ENCODE results near the gene DYNC2I2. TPM values are rescaled to one million over a fixed set of nuclear protein-coding genes. Genes with fewer than 3 reads are reported as not detected.

DYNC2I2 gene
- total RNA-seq, 4 donors from 2014 or later = 71.9 to 103 (median 95.8) TPM

DNA sequence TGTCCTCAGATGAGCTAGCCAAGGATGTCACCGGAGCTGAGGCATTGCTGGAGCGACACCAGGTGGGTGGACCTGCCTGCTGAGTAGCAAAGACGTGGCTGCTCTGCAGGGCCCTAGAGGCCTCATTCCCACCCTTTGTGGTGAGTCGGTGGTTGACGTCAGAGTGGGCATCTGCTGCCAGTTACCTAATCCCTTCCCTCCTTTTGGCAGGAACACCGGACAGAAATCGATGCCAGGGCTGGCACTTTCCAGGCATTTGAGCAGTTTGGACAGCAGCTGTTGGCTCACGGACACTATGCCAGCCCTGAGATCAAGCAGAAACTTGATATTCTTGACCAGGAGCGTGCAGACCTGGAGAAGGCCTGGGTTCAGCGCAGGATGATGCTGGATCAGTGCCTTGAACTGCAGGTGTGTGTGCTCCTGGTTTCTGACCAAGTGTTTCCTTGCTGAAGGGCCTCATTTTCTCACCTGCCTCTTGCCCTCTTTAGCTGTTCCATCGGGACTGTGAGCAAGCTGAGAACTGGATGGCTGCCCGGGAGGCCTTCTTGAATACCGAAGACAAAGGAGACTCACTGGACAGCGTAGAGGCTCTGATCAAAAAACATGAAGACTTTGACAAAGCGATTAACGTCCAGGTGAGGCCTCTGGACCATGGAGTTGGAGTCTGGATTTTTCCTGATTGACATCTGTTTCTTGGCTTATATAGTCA lies 48.9 kb downstream of the DYNC2I2 start:
- peak overlapping the region in 1 of 4 donors; percentile 18 for H3K27ac ChIP-seq
- no peak for DNase-seq
- H3K36me3 ChIP-seq = peaks cover 4 to 97% (median 15%) of the 10 kb centered on the region in 3 donors
- TF ChIP-seq, protein P1, sequence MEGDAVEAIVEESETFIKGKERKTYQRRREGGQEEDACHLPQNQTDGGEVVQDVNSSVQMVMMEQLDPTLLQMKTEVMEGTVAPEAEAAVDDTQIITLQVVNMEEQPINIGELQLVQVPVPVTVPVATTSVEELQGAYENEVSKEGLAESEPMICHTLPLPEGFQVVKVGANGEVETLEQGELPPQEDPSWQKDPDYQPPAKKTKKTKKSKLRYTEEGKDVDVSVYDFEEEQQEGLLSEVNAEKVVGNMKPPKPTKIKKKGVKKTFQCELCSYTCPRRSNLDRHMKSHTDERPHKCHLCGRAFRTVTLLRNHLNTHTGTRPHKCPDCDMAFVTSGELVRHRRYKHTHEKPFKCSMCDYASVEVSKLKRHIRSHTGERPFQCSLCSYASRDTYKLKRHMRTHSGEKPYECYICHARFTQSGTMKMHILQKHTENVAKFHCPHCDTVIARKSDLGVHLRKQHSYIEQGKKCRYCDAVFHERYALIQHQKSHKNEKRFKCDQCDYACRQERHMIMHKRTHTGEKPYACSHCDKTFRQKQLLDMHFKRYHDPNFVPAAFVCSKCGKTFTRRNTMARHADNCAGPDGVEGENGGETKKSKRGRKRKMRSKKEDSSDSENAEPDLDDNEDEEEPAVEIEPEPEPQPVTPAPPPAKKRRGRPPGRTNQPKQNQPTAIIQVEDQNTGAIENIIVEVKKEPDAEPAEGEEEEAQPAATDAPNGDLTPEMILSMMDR (IDR thresholded peaks at IDR 0.05) = no peak
- no peak for TF ChIP-seq POLR2A (IDR thresholded peaks at IDR 0.05)
- H3K4me1 ChIP-seq = no peaks in the 10 kb centered on the region
- H3K27me3 ChIP-seq = no peaks in the 10 kb centered on the region
- no peak overlapping the region for H3K4me3 ChIP-seq
- no peaks in the 10 kb centered on the region for H3K9me3 ChIP-seq

DNA sequence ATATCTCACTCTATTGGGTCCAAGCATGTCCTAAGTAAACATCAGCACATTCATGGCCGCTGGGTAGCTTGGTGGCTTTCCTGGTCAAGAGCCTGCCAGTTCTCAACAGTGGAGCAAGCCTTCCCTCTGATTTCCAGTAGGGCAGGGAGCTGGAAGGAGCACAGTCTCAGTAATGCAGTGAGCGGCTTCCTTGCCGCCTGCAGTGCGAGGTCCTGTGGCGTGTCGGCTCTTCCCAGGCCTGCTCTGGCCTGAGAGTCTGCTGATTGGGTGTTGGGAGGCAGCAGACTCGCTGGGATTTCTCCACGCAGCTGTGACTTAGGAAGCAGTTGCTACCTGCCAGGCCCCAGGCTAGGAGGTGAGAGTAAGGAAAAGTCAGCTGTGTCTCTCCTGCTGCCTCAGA lies 53.0 kb downstream of the DYNC2I2 start:
- no peak for DNase-seq
- H3K9me3 ChIP-seq = no peaks in the 10 kb centered on the region
- H3K27me3 ChIP-seq = no peaks in the 10 kb centered on the region
- H3K27ac ChIP-seq = no peak overlapping the region
- peaks cover 4 to 94% (median 15%) of the 10 kb centered on the region in 3 donors for H3K36me3 ChIP-seq
- no peaks in the 10 kb centered on the region for H3K4me1 ChIP-seq
- H3K4me3 ChIP-seq = no peak overlapping the region
- TF ChIP-seq, protein P1 (IDR thresholded peaks at IDR 0.05) = no peak
- TF ChIP-seq POLR2A (IDR thresholded peaks at IDR 0.05) = no peak

DNA sequence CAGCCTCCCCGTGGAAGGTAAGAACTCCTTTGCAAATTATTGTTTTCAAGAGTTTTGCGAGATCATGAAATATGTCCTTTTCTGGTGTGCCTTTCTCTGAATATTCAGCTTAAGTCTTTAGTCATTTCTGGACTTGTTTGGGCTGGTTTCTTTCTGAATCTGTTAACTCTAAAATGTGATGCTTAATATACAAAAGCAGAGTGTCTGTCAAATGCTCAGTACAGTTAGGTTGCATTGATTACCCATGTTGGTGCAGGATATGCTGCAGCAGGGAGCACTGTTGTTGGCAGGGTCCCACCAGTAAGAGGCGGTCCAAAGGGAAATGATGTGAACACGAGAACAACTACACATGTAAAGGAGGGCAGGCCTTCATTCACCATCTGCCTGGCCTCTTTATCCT lies 56.5 kb downstream of the DYNC2I2 start:
- Histone ChIP-seq H3K4me1 (no peaks in the 10 kb centered on the region), H3K9me3 (no peaks in the 10 kb centered on the region), H3K4me3 (no peak overlapping the region), H3K36me3 (peaks cover 0 to 96% (median 3%) of the 10 kb centered on the region in 3 donors), H3K27ac (no peak overlapping the region), H3K27me3 (no peaks in the 10 kb centered on the region)
- DNase-seq = no peak
- TF ChIP-seq POLR2A (IDR thresholded peaks at IDR 0.05) = no peak
- TF ChIP-seq, protein P1 (IDR thresholded peaks at IDR 0.05) = no peak

DNA sequence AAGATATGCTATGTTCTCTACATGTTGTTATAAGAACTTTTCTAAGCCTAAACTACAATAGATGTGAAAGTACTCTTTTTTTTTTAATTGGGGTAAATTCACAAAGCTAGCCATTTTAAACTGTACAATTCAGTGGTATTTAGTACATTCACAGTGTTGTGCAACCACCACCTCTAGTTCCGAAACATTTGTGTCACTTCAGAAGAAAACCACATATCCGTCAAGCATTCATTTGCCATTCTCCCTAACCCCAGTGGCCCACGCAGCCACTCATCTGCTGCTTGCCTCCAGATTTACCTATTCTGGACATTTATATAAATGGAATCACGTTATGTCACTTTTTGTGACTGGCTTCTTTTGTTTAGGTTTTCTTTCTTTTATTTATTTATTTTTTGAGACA lies 61.2 kb downstream of the DYNC2I2 start:
- TF ChIP-seq, protein P1 (IDR thresholded peaks at IDR 0.05) = no peak
- TF ChIP-seq POLR2A (IDR thresholded peaks at IDR 0.05) = no peak
- peaks cover 0 to 99% (median 0%) of the 10 kb centered on the region in 3 donors for H3K36me3 ChIP-seq
- H3K9me3 ChIP-seq = no peaks in the 10 kb centered on the region
- no peak overlapping the region for H3K27ac ChIP-seq
- H3K27me3 ChIP-seq = no peaks in the 10 kb centered on the region
- H3K4me1 ChIP-seq = no peaks in the 10 kb centered on the region
- H3K4me3 ChIP-seq = no peak overlapping the region
- no peak for DNase-seq

DNA sequence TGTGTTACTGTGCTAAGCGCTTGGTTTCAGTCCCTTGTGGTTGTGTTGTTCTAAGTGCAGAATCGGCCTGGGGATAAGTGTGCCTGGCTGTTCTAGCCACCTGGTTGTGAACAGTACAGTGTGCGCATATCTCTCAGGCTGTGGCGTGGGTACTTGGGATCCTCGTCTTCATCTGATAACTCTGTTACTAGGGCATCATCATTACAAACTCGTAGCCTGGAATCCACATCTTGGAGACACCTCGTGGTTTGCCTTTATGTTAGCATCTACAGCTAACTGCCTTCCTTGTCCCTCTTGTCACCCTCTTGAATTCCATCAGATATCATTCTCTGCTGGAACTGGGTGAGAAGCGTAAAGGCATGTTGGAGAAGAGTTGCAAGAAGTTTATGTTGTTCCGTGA lies 62.8 kb downstream of the DYNC2I2 start:
- H3K9me3 ChIP-seq = no peaks in the 10 kb centered on the region
- H3K4me1 ChIP-seq = no peaks in the 10 kb centered on the region
- no peaks in the 10 kb centered on the region for H3K27me3 ChIP-seq
- H3K4me3 ChIP-seq = no peak overlapping the region
- H3K36me3 ChIP-seq = peaks cover 0 to 97% (median 0%) of the 10 kb centered on the region in 3 donors
- TF ChIP-seq POLR2A (IDR thresholded peaks at IDR 0.05) = no peak
- TF ChIP-seq, protein P1 (IDR thresholded peaks at IDR 0.05) = no peak
- DNase-seq = no peak
- H3K27ac ChIP-seq = no peak overlapping the region
